ENCODE measurements around the gene C5orf22. TPM values are rescaled to one million over a fixed set of nuclear protein-coding genes. Genes with fewer than 3 reads are reported as not detected.
"Not testable (repeated sequence)": the region's sequence is repeated elsewhere in the genome, so short reads cannot be mapped to it uniquely, and the experiment has no call there.

The C5orf22 gene
- total RNA-seq, 2 experiments from 2014 or later = 9.8 to 12.3 TPM

DNA sequence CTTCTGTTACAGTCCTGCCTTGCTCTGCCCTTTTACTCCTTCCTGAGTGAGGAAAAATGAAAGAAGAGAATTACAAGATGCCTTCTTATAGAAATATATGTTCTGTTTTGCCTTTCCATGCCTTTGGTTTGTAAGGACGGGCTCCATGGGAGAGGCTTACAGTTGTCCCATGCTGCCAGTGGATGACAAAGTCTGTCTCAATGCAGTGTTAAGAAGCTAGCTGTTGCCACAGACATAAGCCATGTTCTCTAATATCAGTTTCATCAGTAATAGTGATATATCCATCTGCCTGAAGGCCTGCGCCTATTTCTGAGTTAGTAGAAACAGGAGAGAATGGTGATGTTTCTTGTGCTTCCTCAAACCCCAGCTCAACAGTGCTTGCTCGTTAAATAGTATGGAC lies 27.8 kb downstream of the C5orf22 start:
- H3K27ac Mint-ChIP-seq = no peak overlapping the region
- no peaks in the 10 kb centered on the region for H3K9me3 Mint-ChIP-seq
- no peak for DNase-seq
- H3K36me3 Mint-ChIP-seq (ENCODE audit: low read depth) = peaks cover 27% of the 10 kb centered on the region
- H3K4me3 ChIP-seq (ENCODE audit: low read length) = no peak overlapping the region
- no peaks in the 10 kb centered on the region for H3K27me3 ChIP-seq (ENCODE audit: control insufficient read depth in 1 of 2, insufficient read depth in 2 of 2, low read length in 2 of 2)
- H3K27me3 Mint-ChIP-seq = no peaks in the 10 kb centered on the region
- CTCF ChIA-PET = no interaction called here
- POLR2A ChIA-PET = no interaction called here
- no peak overlapping the region for H3K4me3 Mint-ChIP-seq
- peaks cover 14% of the 10 kb centered on the region for H3K36me3 ChIP-seq (ENCODE audit: insufficient read depth, low read length)
- TF ChIP-seq, protein P1, sequence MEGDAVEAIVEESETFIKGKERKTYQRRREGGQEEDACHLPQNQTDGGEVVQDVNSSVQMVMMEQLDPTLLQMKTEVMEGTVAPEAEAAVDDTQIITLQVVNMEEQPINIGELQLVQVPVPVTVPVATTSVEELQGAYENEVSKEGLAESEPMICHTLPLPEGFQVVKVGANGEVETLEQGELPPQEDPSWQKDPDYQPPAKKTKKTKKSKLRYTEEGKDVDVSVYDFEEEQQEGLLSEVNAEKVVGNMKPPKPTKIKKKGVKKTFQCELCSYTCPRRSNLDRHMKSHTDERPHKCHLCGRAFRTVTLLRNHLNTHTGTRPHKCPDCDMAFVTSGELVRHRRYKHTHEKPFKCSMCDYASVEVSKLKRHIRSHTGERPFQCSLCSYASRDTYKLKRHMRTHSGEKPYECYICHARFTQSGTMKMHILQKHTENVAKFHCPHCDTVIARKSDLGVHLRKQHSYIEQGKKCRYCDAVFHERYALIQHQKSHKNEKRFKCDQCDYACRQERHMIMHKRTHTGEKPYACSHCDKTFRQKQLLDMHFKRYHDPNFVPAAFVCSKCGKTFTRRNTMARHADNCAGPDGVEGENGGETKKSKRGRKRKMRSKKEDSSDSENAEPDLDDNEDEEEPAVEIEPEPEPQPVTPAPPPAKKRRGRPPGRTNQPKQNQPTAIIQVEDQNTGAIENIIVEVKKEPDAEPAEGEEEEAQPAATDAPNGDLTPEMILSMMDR (IDR thresholded peaks at IDR 0.05) = no peak
- no peaks in the 10 kb centered on the region for H3K4me1 ChIP-seq (ENCODE audit: insufficient read depth, low read length)
- H3K27ac ChIP-seq (ENCODE audit: low read depth in 1 of 2, low read length in 2 of 2) = no peak overlapping the region
- ATAC-seq (ENCODE audit: poor library complexity) = no peak
- H3K9me3 ChIP-seq (ENCODE audit: control insufficient read depth in 1 of 2, insufficient read depth in 1 of 2, low read length in 2 of 2) = no peaks in the 10 kb centered on the region
- intact Hi-C loops (cut with DNase I, micrococcal nuclease) = no loop called here
- no peaks in the 10 kb centered on the region for H3K4me1 Mint-ChIP-seq (ENCODE audit: low read depth)

DNA sequence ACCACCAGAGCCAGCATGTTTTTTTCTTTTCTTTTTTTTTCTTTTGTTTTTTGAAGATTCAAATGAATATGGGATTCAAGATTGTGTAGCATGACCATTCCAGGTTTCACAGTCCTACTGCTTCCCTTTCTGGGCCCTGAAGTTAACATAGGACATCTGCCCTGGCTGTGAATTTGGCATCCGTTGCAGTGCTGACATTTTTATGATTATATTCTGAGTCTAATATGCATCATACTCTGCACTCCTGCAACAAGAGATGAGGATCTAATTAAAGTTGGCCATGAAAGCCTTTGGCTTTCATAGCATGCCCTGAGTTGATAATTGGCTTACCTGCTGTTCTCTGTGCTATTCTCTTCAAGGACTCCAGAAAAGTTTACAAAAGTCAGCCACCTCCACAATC lies 29.8 kb downstream of the C5orf22 start:
- TF ChIP-seq, protein P1 (IDR thresholded peaks at IDR 0.05) = no peak
- peaks cover 8% of the 10 kb centered on the region for H3K27me3 Mint-ChIP-seq
- Histone ChIP-seq H3K36me3 (ENCODE audit: insufficient read depth, low read length) (peaks cover 4% of the 10 kb centered on the region), H3K27ac (ENCODE audit: low read depth in 1 of 2, low read length in 2 of 2) (no peak overlapping the region), H3K9me3 (ENCODE audit: control insufficient read depth in 1 of 2, insufficient read depth in 1 of 2, low read length in 2 of 2) (peaks cover 0 to 8% of the 10 kb centered on the region in 2 experiments), H3K27me3 (ENCODE audit: control insufficient read depth in 1 of 2, insufficient read depth in 2 of 2, low read length in 2 of 2) (no peaks in the 10 kb centered on the region), H3K4me3 (ENCODE audit: low read length) (no peak overlapping the region), H3K4me1 (ENCODE audit: insufficient read depth, low read length) (no peaks in the 10 kb centered on the region)
- no peak overlapping the region for H3K4me3 Mint-ChIP-seq
- H3K36me3 Mint-ChIP-seq (ENCODE audit: low read depth) = peaks cover 10% of the 10 kb centered on the region
- POLR2A ChIA-PET = no interaction called here
- no peak overlapping the region for H3K27ac Mint-ChIP-seq
- ATAC-seq (ENCODE audit: poor library complexity) = no peak
- H3K4me1 Mint-ChIP-seq (ENCODE audit: low read depth) = no peaks in the 10 kb centered on the region
- no peak for DNase-seq
- intact Hi-C loops (cut with DNase I, micrococcal nuclease) = no loop called here
- CTCF ChIA-PET = no interaction called here
- peaks cover 3% of the 10 kb centered on the region for H3K9me3 Mint-ChIP-seq

DNA sequence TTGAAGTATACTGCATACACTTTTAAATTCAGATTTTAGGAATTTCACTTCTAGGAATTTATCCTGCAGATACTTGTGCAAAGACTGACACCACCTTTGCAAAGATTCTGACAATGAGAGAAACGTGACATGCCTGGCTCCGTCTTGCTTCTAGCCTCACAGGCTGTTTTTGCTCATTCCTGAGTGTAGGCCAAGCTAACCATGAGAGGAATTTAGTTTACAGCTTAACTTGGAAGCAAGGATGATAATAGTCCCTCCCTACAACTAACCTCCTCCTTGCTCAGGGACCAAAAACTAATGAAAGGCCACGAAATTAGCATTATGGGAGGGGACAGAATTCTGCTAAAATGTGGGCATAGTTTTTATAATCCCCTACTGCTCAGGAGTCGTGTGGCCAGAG lies 31.1 kb downstream of the C5orf22 start:
- Histone ChIP-seq H3K4me1 (ENCODE audit: insufficient read depth, low read length) (no peaks in the 10 kb centered on the region), H3K27me3 (ENCODE audit: control insufficient read depth in 1 of 2, insufficient read depth in 2 of 2, low read length in 2 of 2) (no peaks in the 10 kb centered on the region), H3K4me3 (ENCODE audit: low read length) (no peak overlapping the region), H3K27ac (ENCODE audit: low read depth in 1 of 2, low read length in 2 of 2) (no peak overlapping the region), H3K36me3 (ENCODE audit: insufficient read depth, low read length) (no peaks in the 10 kb centered on the region), H3K9me3 (ENCODE audit: control insufficient read depth in 1 of 2, insufficient read depth in 1 of 2, low read length in 2 of 2) (peaks cover 0 to 8% of the 10 kb centered on the region in 2 experiments)
- Mint-ChIP-seq H3K4me3 (no peak overlapping the region), H3K9me3 (peaks cover 3% of the 10 kb centered on the region), H3K36me3 (ENCODE audit: low read depth) (peaks cover 2% of the 10 kb centered on the region), H3K27ac (no peak overlapping the region), H3K27me3 (peaks cover 8% of the 10 kb centered on the region), H3K4me1 (ENCODE audit: low read depth) (no peaks in the 10 kb centered on the region)
- CTCF ChIA-PET = no interaction called here
- intact Hi-C loops (cut with DNase I, micrococcal nuclease) = no loop called here
- ATAC-seq (ENCODE audit: poor library complexity) (no peak), DNase-seq (no peak)
- TF ChIP-seq, protein P1 (IDR thresholded peaks at IDR 0.05) = no peak
- POLR2A ChIA-PET = no interaction called here

DNA sequence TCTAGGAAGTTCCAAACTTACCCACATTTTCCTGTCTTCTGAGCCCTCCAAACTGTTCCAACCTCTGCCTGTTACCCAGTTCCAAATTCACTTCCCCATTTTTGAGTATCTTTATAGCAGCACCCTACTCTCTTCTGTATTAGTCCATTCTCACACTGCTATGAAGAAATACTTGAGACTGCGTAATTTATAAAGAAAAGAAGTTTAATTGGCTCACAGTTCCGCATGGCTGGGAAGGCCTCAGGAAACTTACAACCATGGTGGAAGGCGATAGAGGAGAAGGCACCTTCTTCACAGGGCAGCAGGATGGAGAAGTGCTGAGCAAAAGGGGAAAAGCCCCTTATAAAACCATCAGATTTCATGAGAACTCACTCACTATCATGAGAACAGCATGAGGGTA lies 34.3 kb downstream of the C5orf22 start:
- intact Hi-C loops (cut with DNase I, micrococcal nuclease); H3K36me3 ChIP-seq (ENCODE audit: insufficient read depth, low read length); H3K27ac Mint-ChIP-seq; H3K27ac ChIP-seq (ENCODE audit: low read depth in 1 of 2, low read length in 2 of 2); H3K27me3 Mint-ChIP-seq; CTCF ChIA-PET; H3K9me3 ChIP-seq (ENCODE audit: control insufficient read depth in 1 of 2, insufficient read depth in 1 of 2, low read length in 2 of 2); DNase-seq; H3K36me3 Mint-ChIP-seq (ENCODE audit: low read depth); H3K4me1 Mint-ChIP-seq (ENCODE audit: low read depth); H3K4me1 ChIP-seq (ENCODE audit: insufficient read depth, low read length); H3K9me3 Mint-ChIP-seq; H3K27me3 ChIP-seq (ENCODE audit: control insufficient read depth in 1 of 2, insufficient read depth in 2 of 2, low read length in 2 of 2); ATAC-seq (ENCODE audit: poor library complexity); H3K4me3 ChIP-seq (ENCODE audit: low read length); POLR2A ChIA-PET; H3K4me3 Mint-ChIP-seq: not testable (repeated sequence)

Measured in CD4-positive, alpha-beta T cell (primary cell).